ENCODE measurements around the gene VWA2.
A peak's percentile ranks its signal among the peaks of the same experiment; 100 is the strongest.

The VWA2 gene

DNA sequence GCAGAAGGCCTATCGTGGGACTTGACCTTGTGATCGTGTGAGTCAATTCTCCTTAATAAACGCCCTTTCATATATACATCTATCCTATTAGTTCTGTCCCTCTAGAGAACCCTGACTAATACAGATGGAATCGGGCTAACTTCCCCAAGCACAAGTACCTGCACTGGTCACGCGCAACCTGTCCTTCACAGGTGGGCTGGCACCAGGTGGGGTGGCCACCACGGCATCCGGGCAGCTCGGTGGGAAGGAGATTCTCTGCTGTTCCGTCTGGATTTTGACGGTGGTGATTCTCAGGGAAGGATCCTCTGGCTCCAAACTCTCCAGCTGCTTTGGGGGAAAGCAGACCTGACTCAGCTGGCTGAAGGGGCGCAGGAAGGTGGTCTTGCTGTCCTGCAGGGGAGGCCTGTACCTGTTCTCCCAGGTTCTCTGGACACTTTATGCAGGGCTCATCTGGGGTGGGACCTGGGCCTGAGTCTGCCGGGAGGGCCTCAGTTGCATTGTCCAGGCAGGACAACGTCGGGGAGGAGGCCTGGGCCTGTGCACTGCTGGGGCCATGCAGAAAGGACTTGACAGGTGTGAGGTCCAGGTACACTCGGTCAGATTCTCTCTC, 61.1 kb downstream of the VWA2 start:
- no peak for DNase-seq (ENCODE audit: low spot score)

DNA sequence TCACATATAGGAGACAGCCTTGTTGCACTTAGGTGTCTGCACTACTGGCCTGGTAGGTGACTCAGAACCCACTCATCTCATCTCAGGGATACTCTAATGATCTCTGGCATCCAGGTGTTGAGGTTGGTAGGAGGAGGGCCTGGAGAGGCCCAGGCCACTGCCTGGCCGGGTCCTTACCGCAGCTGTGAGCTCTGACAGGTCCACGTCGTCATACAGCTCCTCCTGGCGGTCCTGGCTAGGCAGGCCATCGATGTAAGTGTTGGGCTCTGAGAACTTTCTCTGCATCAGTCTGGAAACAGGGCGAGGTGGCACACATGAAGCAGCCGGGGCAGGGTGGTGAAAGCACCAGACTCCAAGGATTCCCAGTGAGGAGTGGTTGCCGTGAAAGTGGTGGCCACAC, 62.1 kb downstream of the VWA2 start:
- DNase-seq (ENCODE audit: low spot score), result no peak

DNA sequence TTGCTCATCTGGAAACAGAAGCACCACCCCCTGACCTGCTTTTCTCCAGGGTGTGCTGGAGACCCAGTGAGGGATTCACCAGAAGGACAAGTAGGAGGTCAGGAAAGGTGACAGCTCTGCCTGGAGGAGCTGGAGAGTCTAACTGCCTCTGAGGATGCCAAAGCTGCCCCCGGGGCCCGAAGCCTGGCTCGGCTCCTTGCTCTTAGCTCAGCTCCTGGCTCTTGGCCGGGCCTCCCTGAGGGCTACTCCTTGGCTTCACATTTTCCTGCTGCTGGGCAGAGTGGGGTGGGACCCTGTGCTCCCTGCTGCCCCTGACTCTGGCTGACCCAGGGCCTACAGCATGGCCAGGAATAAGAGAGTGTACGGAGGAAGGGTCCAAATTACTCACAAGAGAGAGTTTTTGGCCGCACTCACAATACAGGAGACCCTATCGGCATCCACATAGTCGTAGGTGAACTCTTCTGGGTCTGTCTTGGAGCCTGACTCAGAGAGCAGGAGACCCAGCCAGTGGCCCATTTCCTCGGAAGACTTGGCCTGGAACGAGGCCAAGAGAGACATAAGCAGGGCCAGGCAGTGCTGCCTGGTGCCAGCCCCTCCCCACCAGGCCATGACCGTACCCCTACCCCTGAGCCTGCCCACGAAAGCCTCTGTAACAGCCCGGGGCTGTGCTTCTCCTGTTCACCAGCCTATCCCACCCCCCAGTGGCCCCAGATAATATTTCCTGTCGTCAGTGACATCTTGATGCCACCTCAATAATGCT, 63.1 kb downstream of the VWA2 start:
- no peak for DNase-seq (ENCODE audit: low spot score)

DNA sequence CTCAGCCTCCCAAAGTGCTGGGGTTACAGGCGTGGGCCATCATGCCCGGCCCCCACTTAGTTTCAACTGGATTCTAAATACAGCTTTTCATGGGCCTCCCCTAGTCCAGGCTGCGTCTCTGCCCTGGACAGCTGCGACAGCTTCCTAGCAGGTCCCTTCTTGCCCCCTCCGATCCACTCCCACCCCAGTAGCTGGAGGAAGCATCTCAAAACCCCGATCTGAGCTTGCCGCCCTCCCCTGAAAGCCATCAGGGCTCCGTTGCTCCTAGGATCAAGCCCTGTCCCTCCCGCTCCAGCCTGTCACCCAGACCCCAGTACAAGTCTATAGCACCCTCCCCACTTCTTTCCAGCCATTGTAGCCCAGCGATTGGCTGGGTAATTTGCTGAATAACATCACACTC, 64.5 kb downstream of the VWA2 start:
- no peak for DNase-seq (ENCODE audit: low spot score)

DNA sequence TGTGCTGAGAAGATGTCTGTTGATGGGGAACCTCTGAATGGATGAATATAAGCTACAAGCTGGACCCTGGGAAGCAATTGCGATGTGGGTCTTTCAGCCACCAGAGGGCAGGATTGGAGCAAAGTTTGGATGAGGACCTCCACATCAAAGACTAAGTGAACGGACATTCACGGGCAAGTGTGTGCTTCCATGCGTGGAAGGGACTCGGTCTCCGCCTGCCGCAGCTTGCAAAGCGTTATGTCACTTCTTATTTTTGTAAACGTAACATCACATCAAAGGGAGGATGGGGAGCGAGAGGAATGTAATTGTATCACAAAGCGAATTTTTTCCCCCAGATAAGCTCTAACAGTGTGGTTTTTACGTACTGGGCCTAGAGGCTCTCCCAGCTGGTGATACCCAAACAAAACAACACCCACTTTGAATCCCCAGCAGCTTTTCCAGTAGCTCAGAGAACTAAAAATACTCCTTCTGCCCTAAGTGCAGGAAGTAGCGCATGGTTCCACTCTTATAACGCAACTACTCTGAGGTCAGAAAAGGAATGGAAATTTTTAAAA, 65.0 kb downstream of the VWA2 start:
- peak; percentile 55 for DNase-seq (ENCODE audit: low spot score)

DNA sequence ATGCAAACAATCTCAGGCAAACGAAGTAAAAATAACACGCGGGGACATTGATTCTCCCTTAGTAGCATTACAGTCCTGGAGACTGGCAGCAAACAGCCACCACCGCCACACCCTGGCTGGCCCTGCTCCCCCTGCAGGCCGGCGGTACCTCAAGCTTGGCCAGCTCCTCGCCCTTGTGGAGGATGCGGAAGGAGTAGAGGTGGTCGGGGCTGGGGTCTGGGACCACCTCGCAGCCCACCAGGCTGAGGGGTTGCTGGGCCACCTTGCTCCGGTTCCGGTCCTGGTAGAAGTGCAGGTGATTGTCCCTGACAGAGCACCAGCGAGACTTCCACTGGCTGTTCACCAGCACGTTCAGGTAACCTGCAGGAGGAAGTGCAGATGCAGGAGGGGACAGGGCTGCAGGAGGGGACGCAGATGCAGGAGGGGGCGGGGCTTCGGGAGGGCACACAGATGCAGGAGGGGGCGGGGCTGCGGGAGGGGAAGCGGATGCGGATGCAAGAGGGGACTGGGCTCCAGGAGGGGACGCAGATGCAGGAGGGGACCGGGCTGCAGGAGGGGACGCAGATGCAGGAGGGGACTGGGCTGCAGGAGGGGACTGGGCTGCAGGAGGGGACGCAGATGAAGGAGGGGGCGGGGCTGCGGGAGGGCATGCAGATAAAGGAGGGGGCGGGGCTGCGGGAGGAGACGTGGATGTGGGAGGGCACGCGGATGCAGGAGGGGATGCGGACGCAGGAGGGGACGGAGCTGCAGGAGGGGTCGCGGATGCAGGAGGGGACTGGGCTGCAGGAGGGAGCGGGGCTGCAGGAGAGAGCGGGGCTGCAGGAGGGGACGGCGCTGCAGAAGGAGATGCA, 65.7 kb downstream of the VWA2 start:
- no peak for DNase-seq (ENCODE audit: low spot score)

DNA sequence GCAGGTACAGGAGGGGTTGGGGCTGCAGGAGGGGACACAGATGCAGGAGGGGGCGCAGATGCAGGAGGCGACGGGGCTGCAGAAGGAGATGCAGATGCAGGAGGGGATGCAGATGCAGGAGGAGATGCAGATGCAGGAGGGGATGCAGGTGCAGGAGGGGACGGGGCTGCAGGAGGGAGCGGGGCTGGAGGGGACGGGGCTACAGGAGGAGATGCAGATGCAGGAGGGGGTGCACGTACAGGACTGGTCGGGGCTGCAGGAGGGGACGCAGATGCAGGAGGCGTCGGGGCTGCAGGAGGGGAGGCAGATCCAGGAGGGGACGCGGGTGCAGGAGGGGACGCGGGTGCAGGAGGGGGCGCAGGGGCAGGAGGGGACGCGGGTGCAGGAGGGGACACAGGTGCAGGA, 66.5 kb downstream of the VWA2 start:
- DNase-seq (ENCODE audit: low spot score), result no peak

DNA sequence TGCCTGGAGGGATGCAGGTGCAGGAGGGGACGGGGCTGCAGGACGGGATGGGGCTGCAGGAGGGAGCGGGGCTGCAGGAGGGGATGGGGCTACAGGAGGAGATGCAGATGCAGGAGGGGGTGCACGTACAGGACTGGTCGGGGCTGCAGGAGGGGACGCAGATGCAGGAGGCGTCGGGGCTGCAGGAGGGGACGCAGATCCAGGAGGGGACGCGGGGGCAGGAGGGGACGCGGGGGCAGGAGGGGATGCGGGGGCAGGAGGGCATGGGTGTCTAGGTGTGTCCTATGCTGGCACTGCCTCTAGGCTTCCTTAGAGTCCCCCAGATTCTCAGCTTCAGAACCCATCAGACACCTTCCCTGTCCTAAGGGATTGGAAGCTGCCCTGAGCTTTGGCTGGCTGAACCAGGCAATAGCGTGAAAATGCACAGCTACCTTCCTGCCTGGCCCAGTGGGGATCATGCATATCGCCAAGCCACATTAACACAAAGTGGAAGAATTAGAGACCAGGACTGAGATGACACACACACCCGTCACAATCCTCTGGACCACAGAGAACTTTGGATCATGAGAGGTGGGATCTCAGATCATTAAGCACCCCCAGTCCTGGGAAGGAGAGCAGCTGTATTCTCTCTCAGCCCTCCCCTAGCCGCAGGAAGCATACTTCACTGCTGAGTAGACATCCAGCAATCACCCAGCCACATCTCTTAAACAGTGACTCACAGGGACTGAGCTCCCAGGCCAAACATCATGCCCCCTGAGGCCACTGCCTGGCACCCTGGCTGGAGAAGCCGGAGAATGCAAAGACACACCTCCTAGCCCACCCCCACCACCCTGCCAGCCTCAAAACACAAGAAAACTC, 67.3 kb downstream of the VWA2 start:
- no peak for DNase-seq (ENCODE audit: low spot score)

DNA sequence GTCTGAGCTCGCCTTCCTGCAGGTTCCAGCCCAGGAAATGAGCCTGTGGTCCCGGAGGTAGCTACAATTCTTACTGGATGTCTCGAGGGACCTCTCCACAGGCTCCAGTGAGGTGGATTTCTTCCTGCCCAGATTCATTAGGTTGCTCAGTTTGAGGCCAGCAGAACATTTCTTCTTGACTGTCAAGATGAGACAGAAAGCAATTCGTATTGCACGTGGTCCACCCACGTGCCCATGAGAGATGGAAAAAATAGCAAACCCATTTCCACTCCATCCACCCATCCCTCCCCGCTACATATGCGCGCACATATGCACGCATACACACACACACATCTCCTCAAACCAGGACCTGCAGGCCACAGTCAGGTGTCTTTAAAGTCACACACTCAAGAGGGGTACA, 68.7 kb downstream of the VWA2 start:
- no peak for DNase-seq (ENCODE audit: low spot score)

DNA sequence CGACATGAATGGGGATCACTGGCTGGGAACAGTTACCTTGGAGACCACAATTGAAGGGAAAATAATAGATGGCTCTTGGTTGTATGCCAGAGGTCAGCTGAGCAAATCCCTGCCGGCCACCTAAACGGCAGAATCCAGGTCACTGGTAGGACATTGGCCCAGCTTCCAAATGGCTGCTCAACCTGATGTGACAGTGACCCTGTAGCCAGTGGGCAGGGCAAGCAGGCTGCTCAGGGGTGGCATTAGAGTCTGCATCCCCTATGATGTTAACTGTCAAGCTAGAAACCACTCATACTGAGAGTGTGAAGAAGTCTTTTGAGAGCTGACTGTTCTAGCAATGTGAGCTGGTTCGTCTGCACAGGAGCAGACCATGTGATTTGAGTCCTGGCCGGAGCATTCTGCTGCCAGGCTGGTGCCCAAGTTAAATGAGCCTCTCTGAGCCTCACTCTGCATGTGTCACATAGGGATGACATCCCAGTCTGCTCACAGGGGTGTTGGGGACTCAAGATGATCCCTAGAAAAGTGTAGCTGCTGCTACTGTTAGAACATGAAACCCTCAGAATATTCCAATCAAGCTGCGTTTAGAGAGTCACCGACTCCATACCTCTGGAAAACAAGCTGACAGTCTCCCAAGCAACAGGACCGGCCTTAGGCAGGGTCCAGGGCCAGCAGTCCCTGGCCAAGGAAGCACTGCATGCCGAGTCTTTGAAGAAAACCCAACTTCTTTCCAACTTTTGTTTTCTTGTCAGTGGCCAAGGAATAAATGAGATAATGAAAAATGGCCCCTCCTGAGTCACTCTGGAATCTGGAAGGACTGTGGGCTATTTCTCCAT, 69.7 kb downstream of the VWA2 start:
- no peak for DNase-seq (ENCODE audit: low spot score)

DNA sequence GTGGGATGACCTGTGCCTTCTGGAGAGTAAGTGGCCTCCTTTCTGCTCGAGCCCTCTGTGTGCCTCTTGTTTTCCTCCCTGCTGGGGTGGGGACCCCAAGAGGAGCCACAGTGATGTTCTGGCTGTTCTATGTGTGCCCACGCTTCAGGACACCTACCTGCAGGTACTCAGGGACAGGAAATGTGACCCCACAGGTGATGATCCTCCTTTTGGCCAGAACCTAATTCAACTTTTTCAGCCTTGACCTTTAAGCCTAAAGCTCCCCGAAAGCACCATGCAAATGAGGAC, 70.3 kb downstream of the VWA2 start:
- DNase-seq (ENCODE audit: low spot score), result no peak

DNA sequence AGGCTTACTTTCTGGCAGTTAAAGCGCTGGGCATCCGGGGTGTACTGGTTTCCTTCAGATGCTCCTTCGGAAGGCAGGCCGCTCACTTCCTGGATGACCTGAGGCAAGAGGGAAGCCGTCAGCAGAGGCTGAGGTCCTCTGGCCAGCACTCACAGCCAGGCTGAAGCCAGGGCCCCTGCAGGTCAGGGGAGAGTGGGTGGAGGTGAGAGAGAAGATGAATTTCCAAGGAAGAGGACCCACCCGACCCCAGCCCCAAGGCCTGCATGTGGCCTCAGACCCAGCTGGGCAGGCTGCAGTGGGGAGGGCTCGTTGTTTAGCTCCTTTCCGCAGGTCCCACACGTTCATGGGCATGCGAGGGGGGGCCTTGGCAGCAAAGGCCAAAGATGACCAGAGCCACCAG, 71.3 kb downstream of the VWA2 start:
- DNase-seq (ENCODE audit: low spot score), result no peak

DNA sequence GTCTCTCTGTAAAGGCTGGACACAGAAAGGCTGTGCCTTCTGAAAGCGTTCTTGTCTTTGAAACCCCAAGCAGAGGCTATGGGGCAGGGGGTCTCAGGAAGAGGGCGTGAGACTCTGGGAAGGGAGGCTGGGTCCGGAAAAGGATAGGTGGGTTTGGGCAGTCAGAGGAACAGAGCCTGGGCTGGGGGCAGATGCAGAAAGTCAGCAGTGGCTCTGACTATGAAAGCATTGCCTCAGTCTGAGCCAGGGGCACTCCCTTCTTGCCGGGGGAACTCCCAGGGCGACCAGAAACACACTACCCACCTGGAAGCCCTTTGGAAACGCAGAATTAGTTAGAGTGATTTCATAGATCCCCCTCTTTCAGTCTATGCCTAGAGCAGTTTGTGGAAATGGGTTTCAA, 72.0 kb downstream of the VWA2 start:
- DNase-seq (ENCODE audit: low spot score), result no peak

DNA sequence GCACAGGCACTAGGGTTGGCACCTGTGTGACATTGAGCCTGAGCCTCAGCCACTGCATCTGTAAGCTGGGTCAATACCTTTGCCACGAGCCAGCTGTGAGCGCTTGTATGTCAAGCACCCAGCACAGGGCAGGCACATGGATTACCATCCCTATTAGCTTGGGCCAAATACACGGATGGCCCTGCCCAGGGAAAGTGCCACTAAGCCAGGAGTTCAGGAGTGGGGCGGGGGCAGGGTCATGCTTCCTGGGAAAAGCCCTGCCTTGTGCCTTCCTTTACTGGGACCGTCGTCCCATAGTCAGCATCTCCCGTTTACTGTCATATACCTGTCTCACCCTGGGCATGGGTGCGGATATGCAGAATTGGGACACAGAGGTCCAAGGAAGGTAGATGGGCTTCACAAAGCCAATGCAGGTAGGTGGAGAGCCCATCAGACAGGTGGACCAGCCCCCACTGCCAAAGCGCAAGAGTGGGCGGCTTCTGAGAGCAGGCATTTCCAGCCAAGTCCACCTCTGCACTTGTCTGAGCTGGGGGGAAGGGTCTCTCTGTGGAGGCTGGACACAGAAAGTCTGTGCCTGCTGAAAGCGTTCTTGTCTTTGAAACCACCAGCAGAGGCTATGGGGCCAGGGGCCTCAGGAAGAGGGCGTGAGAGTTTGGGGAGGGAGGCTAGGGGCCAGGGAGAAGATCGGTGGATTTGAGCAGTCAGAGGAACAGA, 72.6 kb downstream of the VWA2 start:
- DNase-seq (ENCODE audit: low spot score), result no peak

DNA sequence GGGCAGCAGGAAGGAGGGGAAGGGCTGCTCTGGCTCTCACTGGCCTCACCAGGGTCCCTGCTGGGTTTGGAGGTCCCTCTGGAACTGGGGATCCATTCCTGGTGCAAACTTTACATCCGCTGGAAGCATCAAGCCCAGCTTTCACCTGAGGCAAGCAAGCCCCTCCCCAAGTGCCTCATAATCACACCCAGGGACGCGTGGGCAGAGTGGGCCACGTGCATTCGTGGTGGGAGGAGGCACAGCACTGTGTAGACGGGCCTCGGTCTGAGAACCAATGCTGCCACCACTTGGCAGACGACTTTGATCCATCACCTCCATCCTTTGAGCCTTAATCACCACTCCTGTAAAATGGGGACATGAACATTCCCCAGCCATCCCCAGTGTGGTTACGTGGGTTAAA, 74.1 kb downstream of the VWA2 start:
- no peak for DNase-seq (ENCODE audit: low spot score)

DNA sequence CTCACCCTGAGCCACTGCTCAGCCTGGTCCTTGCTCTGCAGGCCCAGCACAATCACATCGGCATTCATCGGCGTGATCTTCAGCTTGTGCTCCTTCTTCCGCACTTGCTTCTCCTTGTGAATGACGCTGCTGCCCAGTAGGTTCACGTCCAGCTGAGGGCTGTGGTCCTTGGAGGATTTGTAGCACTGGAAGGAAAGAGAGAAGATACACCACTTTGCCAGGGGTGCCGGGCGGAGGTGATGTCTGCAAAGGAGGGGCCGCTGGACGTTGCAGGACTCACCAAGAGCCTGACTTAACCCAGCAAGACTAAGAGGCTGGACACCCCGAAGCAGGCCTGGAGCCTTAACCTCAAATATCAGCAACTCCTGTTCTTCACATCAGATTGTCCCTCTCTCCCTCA, 74.8 kb downstream of the VWA2 start:
- DNase-seq (ENCODE audit: low spot score), result no peak

DNA sequence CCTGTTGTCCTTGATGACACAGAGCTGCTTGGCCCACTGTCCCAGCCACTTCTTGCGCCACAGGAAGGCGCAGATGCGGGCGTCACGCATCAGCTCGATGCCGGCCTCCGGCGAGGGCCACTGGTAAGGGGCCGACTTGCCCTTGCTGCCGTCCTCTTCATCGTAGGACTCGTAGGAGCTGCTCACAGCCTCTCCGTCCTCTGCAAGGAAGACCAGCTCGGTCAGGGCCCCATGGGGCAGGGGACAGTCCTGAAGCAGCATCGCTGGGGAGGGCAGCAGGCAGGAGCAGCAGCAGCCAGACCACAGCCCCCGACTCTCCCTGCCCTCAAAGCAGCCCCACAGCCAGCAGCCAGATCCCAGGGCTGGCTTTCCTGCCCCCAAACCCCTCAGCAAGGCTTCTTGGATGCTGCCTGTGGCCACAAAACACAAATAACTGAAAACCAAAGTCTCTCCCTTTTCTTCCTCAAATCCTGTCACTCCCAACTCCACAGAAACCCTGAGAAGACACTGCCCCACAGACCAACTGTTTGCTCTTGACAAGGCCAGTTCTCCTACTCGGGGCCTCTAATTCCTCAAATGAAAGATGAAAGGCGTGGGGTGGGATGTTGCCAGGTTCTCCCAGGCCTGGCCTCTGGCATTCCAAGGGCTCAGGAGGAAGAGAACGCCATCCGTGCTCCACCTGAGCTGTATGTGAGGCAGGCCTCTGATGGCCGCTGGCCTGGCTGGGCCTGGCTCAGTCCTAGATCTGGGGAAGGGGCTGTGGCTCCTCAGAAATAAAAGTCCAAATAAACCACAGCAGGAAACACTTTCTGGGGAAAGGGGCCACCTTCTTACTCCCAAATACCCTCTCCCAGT, 76.7 kb downstream of the VWA2 start:
- DNase-seq (ENCODE audit: low spot score), result no peak

DNA sequence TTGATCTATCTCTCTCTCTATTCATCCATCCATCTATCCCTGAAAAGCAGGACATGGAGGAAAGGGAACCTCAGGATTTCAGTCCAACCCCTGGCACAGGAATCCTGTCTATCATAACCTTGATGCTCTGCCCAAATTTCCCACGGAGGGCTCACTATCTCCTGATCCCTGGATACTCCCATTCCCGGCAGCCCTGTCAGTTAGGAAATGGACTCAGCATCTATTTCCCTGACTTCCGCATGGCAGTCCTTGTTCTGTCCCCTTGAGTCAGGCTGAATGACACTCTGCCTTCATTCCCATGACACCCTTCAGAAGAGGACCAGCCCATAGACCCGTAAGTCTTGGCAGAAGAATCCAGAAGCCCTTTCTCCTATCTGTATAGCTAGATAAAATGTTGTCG, 77.7 kb downstream of the VWA2 start:
- DNase-seq (ENCODE audit: low spot score), result no peak

DNA sequence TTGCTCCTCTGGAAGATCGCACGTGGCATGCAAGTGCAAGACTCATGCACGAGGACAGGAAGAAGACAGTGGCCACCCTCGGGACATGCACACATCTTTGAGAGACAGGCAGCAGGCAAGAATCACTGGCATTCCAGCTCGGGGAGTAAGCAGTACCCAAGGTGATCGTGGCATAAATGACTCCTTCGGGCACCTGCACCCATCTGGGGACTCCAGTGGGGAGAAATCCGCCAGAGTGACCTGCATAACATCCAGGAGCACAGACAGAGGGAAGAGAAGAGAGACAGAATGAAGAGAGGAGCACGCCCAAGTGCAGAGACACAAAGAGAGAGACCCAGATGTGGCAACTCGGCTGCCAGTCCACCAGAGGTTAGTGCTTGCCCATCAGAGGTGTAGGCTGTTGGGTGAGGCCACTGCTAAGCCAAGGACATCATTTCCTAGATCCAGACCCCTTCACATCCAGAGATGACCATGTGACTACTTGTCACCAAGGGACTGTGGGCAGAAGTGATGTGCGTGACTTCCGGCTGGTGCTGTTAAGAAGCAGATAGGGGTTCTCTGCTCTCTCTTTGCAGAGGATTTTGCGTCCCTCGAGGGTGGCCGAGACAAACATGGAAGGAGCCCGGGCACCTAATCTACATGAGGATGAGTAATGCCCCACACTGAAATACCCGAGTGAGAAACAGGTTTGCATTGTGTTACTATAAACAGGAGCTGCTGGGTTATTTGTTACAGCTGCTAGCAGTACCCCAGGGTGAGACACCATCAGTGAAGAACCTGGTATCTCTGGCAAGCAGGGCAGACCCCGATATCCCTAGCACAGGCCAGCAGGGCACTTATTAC, 80.6 kb downstream of the VWA2 start:
- no peak for DNase-seq (ENCODE audit: low spot score)

All from hematopoietic multipotent progenitor cell treated with erythropoietin and hydrocortisone succinate and interleukin-3 and kit ligand, for 17 days (in vitro differentiated cells).